SU-DHL-6 (cell line): ENCODE measurements around the gene ANKS1B.

Experiments
- EZH2phosphoT487 ChIP-seq: fragments of 200-600 bp; sonication (generic), shearing (Covaris generic); conservative IDR thresholded peaks from 2 replicates; pipeline ENCODE4 v1.6.1; 2018; ENCODE audit warnings: mild to moderate bottlenecking, antibody characterized with exemption, low read length, moderate library complexity, mixed read lengths
- TF ChIP-seq, protein P1 (sequence below): fragments of 200-600 bp; sonication (generic); IDR thresholded peaks from one replicate; pipeline ENCODE4 v1.5.1; 2017; ENCODE audit warnings: antibody characterized with exemption, mild to moderate bottlenecking, low read length, moderate library complexity; ENCODE audit not compliant: insufficient read depth, poor library complexity, severe bottlenecking

GRCh38 chr12:99380701-99381100 is 604.0 kb downstream of the ANKS1B start:
- TF ChIP-seq, protein P1, sequence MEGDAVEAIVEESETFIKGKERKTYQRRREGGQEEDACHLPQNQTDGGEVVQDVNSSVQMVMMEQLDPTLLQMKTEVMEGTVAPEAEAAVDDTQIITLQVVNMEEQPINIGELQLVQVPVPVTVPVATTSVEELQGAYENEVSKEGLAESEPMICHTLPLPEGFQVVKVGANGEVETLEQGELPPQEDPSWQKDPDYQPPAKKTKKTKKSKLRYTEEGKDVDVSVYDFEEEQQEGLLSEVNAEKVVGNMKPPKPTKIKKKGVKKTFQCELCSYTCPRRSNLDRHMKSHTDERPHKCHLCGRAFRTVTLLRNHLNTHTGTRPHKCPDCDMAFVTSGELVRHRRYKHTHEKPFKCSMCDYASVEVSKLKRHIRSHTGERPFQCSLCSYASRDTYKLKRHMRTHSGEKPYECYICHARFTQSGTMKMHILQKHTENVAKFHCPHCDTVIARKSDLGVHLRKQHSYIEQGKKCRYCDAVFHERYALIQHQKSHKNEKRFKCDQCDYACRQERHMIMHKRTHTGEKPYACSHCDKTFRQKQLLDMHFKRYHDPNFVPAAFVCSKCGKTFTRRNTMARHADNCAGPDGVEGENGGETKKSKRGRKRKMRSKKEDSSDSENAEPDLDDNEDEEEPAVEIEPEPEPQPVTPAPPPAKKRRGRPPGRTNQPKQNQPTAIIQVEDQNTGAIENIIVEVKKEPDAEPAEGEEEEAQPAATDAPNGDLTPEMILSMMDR = no peak
- no peak for TF ChIP-seq EZH2phosphoT487
